Ovary (tissue), 3 donors: Measurements from ENCODE around the gene TPSD1.

ENCODE experiments used
- EP300 ChIP-seq: sonication (generic); formaldehyde crosslinking; IDR thresholded peaks from one replicate; pipeline ENCODE4 v1.6.1; 2017; ENCODE audit warnings: antibody characterized with exemption
- POLR2A ChIP-seq: fragments of 450-650 bp; IDR thresholded peaks from one replicate; pipeline ENCODE4 v1.6.1; 2017; ENCODE audit warnings: antibody characterized with exemption, mild to moderate bottlenecking, moderate library complexity
- TF ChIP-seq, protein P1 (sequence below), 3 donors: fragments of 450-650 bp in 2 of 3; fragments of 200-600 bp in 1 of 3; IDR thresholded peaks; one replicate each; pipeline versions ENCODE4 v1.5.1 to v1.8.0; 2016 to 2022; ENCODE audit warnings: antibody characterized with exemption in 3 of 3, mild to moderate bottlenecking in 1 of 3
- donor health status: DM: no; HTN: no; CAD: no.

- no peak for TF ChIP-seq POLR2A
- TF ChIP-seq, protein P1, sequence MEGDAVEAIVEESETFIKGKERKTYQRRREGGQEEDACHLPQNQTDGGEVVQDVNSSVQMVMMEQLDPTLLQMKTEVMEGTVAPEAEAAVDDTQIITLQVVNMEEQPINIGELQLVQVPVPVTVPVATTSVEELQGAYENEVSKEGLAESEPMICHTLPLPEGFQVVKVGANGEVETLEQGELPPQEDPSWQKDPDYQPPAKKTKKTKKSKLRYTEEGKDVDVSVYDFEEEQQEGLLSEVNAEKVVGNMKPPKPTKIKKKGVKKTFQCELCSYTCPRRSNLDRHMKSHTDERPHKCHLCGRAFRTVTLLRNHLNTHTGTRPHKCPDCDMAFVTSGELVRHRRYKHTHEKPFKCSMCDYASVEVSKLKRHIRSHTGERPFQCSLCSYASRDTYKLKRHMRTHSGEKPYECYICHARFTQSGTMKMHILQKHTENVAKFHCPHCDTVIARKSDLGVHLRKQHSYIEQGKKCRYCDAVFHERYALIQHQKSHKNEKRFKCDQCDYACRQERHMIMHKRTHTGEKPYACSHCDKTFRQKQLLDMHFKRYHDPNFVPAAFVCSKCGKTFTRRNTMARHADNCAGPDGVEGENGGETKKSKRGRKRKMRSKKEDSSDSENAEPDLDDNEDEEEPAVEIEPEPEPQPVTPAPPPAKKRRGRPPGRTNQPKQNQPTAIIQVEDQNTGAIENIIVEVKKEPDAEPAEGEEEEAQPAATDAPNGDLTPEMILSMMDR (IDR thresholded peaks at IDR 0.05): no peak
- no peak for TF ChIP-seq EP300
Observed at GRCh38 chr16:1273816-1274215, 17.9 kb downstream of the TPSD1 start.
